Measurements from ENCODE around the gene LHFPL2.

Gene LHFPL2

GRCh38 chr5:78492650-78493049, 155.9 kb downstream of the LHFPL2 start:
- in situ Hi-C loops (cut with MboI; ENCODE audit: low sequenced_read_pairs, unreplicated experiment): no loop called here
- TF ChIP-seq CTCF (IDR thresholded peaks at IDR 0.05; ENCODE audit: borderline replicate concordance, control extremely low read depth, extremely low read depth, insufficient read depth, missing control alignments): no peak

GRCh38 chr5:78492224-78492623, 156.3 kb downstream of the LHFPL2 start:
- no peak for DNase-seq (ENCODE audit: low spot score)
- TF ChIP-seq CTCF (IDR thresholded peaks at IDR 0.05; ENCODE audit: borderline replicate concordance, control extremely low read depth, extremely low read depth, insufficient read depth, missing control alignments): no peak
- in situ Hi-C loops (cut with MboI; ENCODE audit: low sequenced_read_pairs, unreplicated experiment): no loop called here

More at GRCh38 chr5:78492650-78493049, 155.9 kb downstream of the LHFPL2 start:
- DNase-seq (ENCODE audit: low spot score): no peak

GRCh38 chr5:78490709-78491485, 157.7 kb downstream of the LHFPL2 start:
- no peak for DNase-seq (ENCODE audit: low spot score)
- in situ Hi-C loops (cut with MboI; ENCODE audit: low sequenced_read_pairs, unreplicated experiment): no loop called here
- no peak for TF ChIP-seq CTCF (IDR thresholded peaks at IDR 0.05; ENCODE audit: borderline replicate concordance, control extremely low read depth, extremely low read depth, insufficient read depth, missing control alignments)

GRCh38 chr5:78487846-78488245, 160.7 kb downstream of the LHFPL2 start:
- DNase-seq (ENCODE audit: low spot score): no peak
- in situ Hi-C loops (cut with MboI; ENCODE audit: low sequenced_read_pairs, unreplicated experiment): no loop called here
- TF ChIP-seq CTCF (IDR thresholded peaks at IDR 0.05; ENCODE audit: borderline replicate concordance, control extremely low read depth, extremely low read depth, insufficient read depth, missing control alignments): no peak

- in situ Hi-C loops (cut with MboI; ENCODE audit: low sequenced_read_pairs, unreplicated experiment): no loop called here
- DNase-seq (ENCODE audit: low spot score): no peak
- TF ChIP-seq CTCF (IDR thresholded peaks at IDR 0.05; ENCODE audit: borderline replicate concordance, control extremely low read depth, extremely low read depth, insufficient read depth, missing control alignments): no peak
These were observed 162.4 kb downstream of the LHFPL2 start for GRCh38 chr5:78486218-78486617.

GRCh38 chr5:78483809-78484521, 164.6 kb downstream of the LHFPL2 start:
- DNase-seq (ENCODE audit: low spot score): peak; percentile 51
- no peak for TF ChIP-seq CTCF (IDR thresholded peaks at IDR 0.05; ENCODE audit: borderline replicate concordance, control extremely low read depth, extremely low read depth, insufficient read depth, missing control alignments)
- in situ Hi-C loops (cut with MboI; ENCODE audit: low sequenced_read_pairs, unreplicated experiment): no loop called here
